KOPT-K1 (cell line): Measurements from ENCODE around the gene RCAN1.

Experiments used
- H3K27ac ChIP-seq: fragments of 200-600 bp; sonication (generic); 2 replicates; pipeline ENCODE4 v1.5.1; 2016; ENCODE audit warnings: antibody characterized with exemption, mild to moderate bottlenecking, low read depth, low read length; ENCODE audit not compliant: poor library complexity, severe bottlenecking
- H3K36me3 ChIP-seq: fragments of 200-600 bp; sonication (generic); 2 replicates; pipeline ENCODE4 v1.5.1; 2017; ENCODE audit warnings: antibody characterized with exemption, mild to moderate bottlenecking, low read length, moderate library complexity; ENCODE audit not compliant: insufficient read depth
- H3K9me3 ChIP-seq: fragments of 200-600 bp; sonication (generic); 2 replicates; pipeline ENCODE4 v1.5.1; 2017; ENCODE audit warnings: antibody characterized with exemption, low read length, mild to moderate bottlenecking; ENCODE audit not compliant: insufficient read depth, poor library complexity, severe bottlenecking

Gene RCAN1

GRCh38 chr21:34553151-34553952 is 61.6 kb downstream of the RCAN1 start:
- peaks cover 16% of the 10 kb centered on the region for H3K9me3 ChIP-seq
- H3K27ac ChIP-seq, result no peak overlapping the region
- H3K36me3 ChIP-seq, result no peaks in the 10 kb centered on the region

DNA sequence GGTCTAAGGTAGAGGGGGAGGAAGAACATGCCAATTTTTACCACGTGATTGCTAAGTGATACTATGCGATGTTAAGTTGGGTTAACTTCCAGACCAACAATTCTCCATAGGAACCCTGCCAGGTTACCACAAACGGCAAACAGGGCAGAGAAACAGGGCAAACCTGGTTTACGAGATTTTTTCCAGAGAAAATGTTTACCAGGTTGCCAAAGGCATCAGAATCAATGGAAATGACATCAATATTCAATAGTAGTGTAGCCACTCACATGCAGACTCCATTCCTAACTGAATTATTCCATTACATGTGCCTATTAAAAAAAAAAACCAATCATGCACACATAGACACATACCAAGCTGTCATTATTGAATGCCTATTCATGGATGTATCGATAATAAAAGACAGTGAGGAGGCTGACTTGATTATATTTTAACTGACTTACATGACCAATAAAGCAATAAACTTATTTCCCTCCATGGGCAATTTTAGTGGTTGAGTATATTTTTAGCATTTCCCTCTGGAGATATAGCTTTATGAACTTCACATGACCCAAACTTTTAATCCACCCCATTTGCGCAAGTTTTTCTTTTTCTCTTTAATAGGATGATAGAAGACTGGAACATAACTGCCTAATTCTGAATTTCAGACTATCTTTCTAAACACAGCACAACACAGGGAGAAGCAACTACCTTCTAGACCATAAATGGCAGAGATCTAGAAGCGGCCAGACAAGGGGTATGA is 62.4 kb downstream of the RCAN1 start:
- peaks cover 16% of the 10 kb centered on the region for H3K9me3 ChIP-seq
- no peak overlapping the region for H3K27ac ChIP-seq
- no peaks in the 10 kb centered on the region for H3K36me3 ChIP-seq

DNA sequence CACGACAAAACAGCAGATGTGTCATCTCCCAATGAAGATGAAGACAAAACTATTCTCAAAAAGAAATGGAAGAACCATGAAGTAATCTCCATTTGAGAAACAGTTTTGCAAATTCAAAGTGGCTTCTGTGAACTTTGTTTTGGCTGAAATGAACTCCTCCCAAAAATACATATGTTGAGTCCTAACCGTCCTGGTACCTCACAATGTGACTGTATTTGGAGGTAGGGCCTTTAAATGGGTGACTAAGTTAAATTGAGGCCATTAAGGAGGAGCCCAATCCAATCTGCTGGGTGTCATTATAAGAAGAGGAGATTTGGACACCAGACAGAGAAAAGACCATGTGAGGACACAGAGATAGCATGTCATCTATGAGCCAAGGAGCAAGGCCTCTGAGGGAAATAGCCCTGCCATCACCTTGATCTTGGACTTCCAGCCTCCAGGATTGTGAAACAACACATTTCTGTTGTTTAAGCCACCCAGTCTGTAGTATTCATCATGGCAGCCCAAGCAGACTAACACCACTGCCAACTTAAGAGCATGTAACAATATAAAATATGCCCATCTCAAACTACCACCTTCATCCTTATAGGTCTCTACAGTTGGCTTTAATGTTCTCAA is 64.6 kb downstream of the RCAN1 start:
- Histone ChIP-seq H3K36me3 (no peaks in the 10 kb centered on the region), H3K27ac (no peak overlapping the region), H3K9me3 (peaks cover 12% of the 10 kb centered on the region)

DNA sequence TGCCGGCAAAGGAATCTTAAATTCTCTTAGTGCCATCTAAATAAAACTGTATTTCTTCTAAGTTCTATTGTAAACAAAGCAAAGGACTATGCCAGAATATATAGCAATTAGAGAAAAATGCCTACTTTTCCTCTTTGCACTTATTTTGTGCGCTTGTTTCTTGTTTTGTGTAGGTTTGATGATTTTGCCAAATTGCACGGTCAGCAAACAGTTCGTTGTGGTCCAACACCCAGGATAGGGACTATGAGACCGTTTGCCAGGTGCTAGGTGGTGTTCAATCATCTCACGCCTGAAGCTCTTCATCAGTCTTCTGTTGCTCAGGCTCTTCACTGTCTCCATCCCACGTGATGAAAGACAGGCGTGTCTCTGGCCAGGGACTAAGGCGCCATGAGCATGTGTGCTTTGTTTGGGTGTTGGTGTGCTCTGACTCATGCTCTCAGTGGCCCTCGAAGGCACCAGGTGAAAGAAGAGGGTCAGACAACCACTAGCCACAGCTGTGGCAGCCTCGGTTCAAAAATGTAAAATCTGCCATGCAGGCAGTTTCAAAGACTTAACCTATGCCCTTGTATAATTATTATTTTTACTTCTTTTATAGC is 66.0 kb downstream of the RCAN1 start:
- Histone ChIP-seq H3K9me3 (no peaks in the 10 kb centered on the region), H3K36me3 (no peaks in the 10 kb centered on the region), H3K27ac (no peak overlapping the region)

DNA sequence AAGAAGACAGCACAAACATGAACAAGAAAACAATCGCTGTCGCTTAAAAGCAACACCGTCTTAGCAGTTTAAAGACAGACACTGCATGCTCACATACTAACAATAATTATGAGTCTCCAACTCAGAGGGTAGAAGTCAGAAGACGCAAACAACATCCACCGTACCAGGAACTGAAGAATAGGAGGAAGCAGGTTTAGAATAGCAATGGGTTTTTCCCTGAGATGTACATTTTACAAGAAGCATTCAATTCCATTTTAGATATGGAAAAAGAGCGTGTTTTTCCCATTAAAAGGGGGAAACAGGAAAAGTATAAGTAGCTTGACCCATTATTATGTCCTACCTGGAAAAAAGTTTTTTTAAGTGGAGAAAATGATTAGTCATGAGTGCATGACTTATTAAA is 68.4 kb downstream of the RCAN1 start:
- H3K36me3 ChIP-seq, result no peaks in the 10 kb centered on the region
- no peak overlapping the region for H3K27ac ChIP-seq
- H3K9me3 ChIP-seq, result no peaks in the 10 kb centered on the region

GRCh38 chr21:34545079-34545884 is 69.6 kb downstream of the RCAN1 start:
- Histone ChIP-seq H3K27ac (no peak overlapping the region), H3K9me3 (no peaks in the 10 kb centered on the region), H3K36me3 (no peaks in the 10 kb centered on the region)

DNA sequence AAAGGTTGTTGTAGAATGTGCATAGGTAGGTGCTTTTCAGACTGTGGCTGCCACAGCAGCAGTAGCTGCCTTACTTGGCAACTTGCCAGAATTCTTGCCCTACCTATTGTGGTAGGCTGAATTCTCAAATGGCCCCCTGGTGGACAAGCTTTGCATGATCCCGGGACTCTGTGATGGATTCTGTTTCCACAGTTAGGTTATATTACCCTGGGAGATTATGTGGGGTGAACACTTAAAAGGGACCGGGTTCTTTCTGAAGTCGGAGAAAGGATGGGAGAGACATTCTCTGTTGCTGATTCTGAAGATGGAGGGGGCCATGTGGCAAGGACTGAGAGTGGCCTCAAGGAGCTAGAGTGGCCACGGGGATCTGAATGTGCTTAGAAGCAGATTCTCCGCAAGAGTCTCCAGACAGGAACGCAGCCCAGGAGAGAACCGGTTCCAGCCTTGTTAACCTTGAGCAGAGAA is 70.8 kb downstream of the RCAN1 start:
- Histone ChIP-seq H3K27ac (no peak overlapping the region), H3K9me3 (no peaks in the 10 kb centered on the region), H3K36me3 (no peaks in the 10 kb centered on the region)

DNA sequence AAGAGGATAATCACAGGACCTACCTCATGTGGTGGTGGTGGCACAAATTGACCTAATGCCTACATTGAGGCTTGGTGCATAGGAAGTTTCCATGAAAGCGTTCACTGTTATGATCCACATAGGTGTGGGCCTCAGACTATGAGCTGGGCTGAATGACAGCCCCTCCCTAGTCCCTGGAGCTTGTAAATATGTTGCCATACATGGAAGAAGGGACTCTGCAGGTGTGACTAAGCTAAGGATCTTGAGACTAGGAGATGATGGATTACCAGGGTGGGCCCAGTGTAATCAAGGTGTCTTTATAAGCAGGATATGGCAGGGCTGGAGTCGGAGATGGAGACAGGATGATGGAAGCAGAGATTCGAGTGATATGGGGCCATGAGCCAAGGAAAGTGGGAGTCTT is 71.9 kb downstream of the RCAN1 start:
- H3K27ac ChIP-seq, result no peak overlapping the region
- no peaks in the 10 kb centered on the region for H3K36me3 ChIP-seq
- no peaks in the 10 kb centered on the region for H3K9me3 ChIP-seq

DNA sequence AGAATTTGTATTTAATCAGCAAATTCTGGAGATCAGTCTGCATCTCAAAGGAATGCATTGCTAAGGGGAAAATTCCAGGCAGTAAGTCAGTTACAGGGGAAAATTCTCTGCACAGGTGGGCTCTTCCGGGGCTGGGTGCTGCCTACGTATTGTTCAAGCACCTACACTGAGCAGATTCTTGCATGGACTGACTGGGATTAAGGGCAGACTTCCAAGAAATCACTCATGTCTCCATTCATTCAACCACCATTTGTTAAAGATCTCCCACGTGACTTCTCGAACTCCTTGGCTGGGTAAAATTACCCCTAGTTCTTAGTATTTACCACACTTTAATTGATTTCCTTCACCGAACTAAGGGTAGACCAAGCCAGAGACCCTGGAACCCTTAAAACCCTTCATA is 74.7 kb downstream of the RCAN1 start:
- Histone ChIP-seq H3K36me3 (no peaks in the 10 kb centered on the region), H3K9me3 (no peaks in the 10 kb centered on the region)

DNA sequence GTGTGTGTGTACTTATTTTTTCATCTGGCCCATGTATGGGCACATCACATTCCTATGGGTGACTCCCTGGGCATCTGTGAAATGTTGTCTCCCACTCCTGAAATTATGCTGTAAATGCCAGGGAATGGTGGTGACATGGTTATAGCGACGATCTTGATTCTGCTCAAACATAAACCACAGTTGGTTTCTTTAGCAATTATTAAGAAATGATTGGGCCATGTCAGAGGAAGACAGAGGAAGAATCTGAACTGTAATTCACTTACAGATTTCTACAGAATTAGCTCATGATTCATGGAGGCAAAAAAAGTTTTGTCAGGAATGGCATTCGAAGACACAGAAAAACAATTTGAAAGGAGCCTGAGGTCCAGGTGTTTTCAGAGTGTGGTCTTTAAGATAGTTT is 77.1 kb downstream of the RCAN1 start:
- Histone ChIP-seq H3K36me3 (no peaks in the 10 kb centered on the region), H3K9me3 (no peaks in the 10 kb centered on the region), H3K27ac (no peak overlapping the region)

More for the DNA sequence above, 74.7 kb downstream of the RCAN1 start:
- H3K27ac ChIP-seq, result no peak overlapping the region

- Histone ChIP-seq H3K9me3 (no peaks in the 10 kb centered on the region), H3K36me3 (no peaks in the 10 kb centered on the region), H3K27ac (no peak overlapping the region)
Measured at GRCh38 chr21:34536820-34537219, 78.1 kb downstream of the RCAN1 start.

DNA sequence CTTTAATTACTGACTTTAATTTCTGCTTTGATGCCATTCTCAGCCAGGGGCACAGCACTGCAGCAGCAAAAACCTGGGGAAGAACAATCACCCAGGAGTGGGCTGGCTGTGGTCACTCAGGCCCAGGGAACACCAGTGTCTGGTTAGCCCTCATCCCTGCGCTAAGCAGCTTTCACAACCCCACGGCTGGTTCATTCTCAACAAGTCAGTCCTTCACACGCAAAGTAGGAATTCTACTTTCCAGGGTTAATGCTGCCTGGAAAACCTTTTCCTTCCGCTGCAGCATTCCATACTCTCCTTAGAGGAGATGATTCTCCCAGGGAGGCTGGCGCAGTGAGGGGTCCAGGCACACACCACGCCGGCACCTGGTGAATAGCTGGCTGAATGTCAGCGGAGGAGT is 78.6 kb downstream of the RCAN1 start:
- Histone ChIP-seq H3K36me3 (no peaks in the 10 kb centered on the region), H3K27ac (no peak overlapping the region)

GRCh38 chr21:34535886-34536285 is 79.0 kb downstream of the RCAN1 start:
- no peaks in the 10 kb centered on the region for H3K9me3 ChIP-seq
- no peak overlapping the region for H3K27ac ChIP-seq
- no peaks in the 10 kb centered on the region for H3K36me3 ChIP-seq

More for the DNA sequence above, 78.6 kb downstream of the RCAN1 start:
- H3K9me3 ChIP-seq, result no peaks in the 10 kb centered on the region

DNA sequence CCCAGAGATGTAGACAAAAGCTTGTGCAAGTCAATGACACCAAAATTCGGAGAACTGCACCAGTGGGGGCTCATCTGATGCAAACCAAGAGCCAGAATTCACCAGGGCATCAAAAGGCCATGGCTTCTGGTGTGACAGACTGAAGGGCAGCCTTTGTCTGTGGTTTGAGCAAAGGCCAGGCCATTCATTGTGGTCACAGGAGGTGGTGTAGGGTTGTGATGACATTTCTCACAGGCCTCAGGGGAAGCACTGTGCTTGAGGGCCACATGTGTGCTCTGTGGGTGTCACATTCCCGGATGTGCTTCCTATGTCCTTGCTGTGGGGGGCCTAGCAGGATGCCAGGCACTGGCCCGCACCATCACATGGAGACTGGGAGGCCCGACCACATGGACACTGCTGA is 80.4 kb downstream of the RCAN1 start:
- H3K9me3 ChIP-seq, result no peaks in the 10 kb centered on the region
- H3K36me3 ChIP-seq, result no peaks in the 10 kb centered on the region
- H3K27ac ChIP-seq, result no peak overlapping the region
